Activated gamma-delta T cell treated with anti-CD3 and anti-CD28 coated beads, Interleukin-2, amount 50 U/mL, for 16 hours (primary cell): ENCODE measurements around the gene BORCS8.
"Not testable (repeated sequence)": the region's sequence is repeated elsewhere in the genome, so short reads cannot be mapped to it uniquely, and the experiment has no call there.

Experiments used
- DNase-seq: peaks from one replicate; pipeline ENCODE4 v3.0.0-alpha.2; 2020; ENCODE audit warnings: low read depth

BORCS8 gene

DNA sequence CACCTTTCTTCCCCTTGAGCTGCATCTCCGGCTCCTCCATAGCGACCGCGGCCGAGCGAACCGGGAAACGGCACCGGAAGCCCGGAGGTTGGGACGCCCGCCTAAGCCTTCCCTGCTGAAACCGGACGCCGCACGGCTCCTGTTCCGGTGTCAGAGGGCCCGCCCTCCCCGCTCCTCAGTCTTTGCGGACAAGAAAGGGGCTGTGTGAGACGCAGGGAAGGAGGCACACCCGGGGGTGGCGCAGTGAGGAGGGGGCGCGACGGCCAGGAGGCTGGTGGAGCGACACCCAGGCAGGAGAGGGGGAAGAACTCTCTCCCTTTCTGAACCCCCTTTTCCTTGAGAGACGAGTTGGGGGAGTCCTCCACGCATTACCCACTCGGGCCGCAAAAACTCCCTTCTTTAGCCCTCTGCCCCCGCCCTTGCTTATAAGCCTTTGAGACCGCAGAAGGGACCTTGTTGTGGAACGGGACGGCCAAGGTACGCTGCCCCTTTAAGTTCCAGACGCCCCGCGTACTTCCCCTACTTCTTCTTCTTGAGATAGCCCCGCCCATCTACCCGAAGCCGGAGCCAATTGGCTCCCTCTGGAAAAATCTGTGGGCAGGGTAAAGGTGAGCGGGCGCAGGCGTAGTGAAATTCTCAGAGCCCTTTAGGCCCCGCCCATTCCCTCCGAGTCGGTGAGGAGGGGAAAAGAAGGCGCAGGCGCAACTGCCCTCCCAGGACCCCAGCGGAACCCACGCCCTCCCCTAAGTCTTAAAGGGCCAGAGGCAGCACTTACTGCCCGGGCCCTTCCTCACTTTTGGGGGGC lies at the start of gene BORCS8, which contains the start of gene RFXANK:
Gene BORCS8, minus strand, starts transcription at position 75 of the 805 bp plus-strand sequence. Its CDS starts 35 bp downstream, at position 40.
Gene RFXANK, plus strand, starts transcription at position 181 of the 805 bp plus-strand sequence. CDS start 1,689 bp downstream, outside the sequence.
- DNase-seq = peak; percentile 98

DNA sequence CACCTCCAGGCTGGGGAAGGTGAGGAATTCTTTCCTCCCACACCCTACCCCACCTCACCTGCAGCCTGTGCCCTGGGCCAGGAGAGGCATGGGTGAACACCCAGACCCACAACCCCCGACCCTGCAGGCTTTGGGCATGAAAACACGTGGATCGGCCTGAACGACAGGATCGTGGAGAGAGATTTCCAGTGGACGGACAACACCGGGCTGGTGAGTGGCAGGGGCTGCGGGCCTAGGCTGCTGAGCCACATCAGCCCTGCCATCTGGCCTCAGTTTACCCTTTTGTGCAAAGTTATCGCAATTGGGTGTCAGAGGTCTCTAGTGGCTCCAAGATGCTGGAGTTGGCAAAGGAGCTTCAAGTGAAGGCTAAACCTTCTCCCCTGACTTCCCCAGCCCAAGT lies 48.5 kb upstream of the BORCS8 start:
- DNase-seq = no peak

DNA sequence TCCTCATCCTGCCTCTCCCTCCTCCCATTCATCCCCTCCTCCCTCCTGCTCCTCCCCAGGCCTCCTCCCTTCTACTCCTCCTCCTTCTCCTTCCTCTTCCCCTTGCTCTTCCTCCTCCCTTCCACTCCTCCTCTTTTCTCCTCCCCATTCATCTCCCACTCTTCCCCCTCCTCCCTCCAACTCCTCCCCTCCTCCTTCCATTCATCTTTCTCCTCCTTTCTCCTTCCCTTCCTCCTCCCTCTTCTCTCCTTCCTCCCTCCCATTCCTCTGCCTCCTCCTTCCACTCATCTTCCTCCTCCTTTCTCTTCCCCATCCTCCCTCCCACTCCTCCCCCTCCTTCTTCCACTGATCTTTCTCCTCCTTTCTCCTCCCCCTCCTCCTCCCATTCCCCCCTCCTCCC lies 47.7 kb upstream of the BORCS8 start:
- DNase-seq = no peak

DNA sequence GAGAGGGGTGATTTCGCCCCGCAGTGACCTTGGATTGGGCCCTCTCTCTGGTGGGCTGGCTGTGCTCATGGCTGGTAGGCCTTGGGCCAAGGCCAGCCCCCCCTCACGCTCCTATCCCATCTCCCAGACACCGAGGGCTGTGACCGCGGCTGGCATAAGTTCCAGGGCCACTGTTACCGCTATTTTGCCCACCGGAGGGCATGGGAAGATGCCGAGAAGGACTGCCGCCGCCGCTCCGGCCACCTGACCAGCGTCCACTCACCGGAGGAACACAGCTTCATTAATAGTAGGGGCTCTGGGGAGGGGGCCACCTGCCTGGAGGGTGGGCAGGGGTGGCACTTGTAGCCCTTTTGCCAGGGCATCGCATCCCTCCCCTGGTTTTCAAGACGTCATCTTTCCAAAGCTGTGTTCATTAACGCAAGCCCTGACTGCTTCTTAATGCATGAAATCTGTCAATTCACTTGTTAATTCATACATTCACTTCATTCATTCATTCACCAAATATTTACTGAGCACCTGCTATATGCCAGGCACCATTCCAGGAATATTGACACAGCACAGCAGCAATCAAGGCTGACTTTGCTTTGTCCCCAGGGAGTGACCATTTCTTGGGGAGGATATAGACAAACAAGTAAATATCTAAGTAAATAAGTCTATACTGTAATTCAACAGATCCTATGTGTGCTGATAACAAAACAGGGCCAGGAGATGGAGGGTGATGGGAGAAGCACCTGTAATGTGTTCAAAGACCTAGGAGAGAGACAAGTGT lies 46.4 kb upstream of the BORCS8 start:
- no peak for DNase-seq

DNA sequence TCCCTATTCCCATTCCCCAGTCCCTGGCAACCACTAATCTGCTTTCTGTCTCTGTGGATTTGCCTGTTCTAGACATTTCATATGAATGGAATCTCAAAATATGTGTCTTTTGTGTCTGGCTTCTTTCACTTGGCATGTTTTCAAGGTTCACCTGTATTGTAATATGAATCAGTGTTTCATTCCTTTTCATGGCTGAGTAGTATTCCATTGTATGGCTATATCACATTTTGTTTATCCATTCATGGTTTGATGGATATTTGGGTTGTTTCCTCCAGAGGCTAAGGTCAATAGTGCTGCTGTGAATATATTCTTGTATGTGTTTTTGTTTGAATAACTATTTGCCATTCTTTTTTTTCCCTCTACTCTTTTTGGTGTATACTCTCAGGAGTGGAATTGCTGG lies 44.2 kb upstream of the BORCS8 start:
- no peak for DNase-seq

DNA sequence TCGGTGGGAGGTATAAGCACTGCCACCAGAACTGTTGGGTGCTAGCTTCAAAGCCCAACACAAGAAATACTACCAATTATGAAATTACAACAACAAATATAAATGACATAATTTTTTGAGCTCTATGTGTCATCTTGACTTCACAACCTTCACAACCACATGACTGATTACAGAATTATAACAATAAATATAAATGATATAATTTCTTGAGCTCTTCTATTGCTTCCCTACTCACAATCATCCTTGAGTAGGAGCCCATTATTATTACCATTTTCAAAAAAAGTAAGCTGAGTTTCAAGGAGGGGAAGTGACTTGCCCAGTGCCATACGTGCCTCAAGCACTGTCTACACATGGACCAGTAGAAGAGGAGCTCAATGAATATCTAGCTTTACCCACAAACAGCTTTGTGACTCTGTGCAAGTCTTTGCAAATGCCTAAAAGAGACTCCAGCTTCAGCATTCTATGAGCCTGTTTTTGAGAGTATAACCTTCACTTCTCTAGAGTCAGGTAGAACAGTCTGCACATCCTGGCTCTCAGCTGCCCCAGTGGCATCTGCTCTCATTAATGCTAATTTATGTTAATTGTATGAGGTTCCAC lies 42.4 kb upstream of the BORCS8 start:
- no peak for DNase-seq

GRCh38 chr19:19232261-19232721 lies 40.3 kb upstream of the BORCS8 start:
- no peak for DNase-seq

- no peak for DNase-seq
Observed at GRCh38 chr19:19230999-19231398, 39.0 kb upstream of the BORCS8 start.

GRCh38 chr19:19229701-19230100 lies 37.7 kb upstream of the BORCS8 start:
- DNase-seq = no peak

DNA sequence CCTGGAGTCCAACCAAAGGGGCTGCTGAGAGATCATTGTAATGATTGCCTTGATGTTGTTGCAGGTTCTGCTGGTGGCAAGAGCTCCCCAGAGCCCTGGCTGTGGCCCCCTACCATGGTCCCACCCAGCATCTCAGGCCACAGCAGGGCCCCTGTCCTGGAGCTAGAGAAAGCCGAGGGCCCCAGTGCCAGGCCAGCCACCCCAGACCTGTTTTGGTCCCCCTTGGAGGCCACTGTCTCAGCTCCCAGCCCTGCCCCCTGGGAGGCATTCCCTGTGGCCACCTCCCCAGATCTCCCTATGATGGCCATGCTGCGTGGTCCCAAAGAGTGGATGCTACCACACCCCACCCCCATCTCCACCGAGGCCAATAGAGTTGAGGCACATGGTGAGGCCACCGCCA lies 35.3 kb upstream of the BORCS8 start:
- DNase-seq = no peak

- DNase-seq = no peak
Observed at GRCh38 chr19:19226663-19227062, 34.7 kb upstream of the BORCS8 start.

DNA sequence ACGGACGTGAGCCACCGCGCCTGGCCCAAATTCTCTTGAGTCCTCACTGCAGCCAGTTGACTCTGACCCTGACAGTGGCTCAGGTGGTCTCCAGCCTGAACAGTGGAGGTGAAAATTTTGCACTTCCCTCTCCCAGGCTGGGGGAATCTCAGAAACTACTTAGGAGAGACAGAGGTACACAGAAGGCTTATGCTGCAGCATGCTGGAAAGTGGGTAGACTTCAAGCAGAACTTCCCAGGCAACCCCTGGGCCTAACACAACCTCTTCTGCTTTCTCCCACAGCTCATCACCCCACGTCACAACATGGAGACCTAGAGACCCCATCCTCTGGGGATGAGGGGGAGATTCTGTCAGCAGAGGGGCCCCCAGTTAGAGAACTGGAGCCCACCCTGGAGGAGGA lies 34.3 kb upstream of the BORCS8 start:
- DNase-seq = no peak

DNA sequence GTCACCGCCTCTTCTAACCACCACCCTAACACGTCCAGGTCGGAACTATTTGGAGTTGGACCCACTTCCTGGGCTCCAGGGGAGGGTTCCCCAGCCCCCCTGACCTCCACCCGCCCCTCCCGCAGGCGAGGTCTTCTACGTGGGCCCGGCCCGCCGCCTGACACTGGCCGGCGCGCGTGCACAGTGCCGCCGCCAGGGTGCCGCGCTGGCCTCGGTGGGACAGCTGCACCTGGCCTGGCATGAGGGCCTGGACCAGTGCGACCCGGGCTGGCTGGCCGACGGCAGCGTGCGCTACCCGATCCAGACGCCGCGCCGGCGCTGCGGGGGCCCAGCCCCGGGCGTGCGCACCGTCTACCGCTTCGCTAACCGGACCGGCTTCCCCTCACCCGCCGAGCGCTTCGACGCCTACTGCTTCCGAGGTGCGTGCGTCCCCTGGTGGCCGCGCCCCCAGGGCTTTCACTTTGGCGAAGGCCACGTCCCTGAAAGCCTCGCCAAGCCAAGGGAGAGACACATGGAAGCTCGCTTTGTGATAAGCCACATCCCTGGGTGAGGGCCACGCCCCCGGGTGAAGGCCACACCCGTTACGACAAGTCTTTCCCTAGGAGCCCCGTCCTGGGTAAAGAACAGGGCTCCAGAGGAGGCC lies 33.0 kb upstream of the BORCS8 start:
- peak; percentile 66 for DNase-seq

GRCh38 chr19:19224150-19224851 lies 32.3 kb upstream of the BORCS8 start:
- no peak for DNase-seq

- DNase-seq = no peak
Observed at GRCh38 chr19:19223636-19224035, 31.7 kb upstream of the BORCS8 start.

DNA sequence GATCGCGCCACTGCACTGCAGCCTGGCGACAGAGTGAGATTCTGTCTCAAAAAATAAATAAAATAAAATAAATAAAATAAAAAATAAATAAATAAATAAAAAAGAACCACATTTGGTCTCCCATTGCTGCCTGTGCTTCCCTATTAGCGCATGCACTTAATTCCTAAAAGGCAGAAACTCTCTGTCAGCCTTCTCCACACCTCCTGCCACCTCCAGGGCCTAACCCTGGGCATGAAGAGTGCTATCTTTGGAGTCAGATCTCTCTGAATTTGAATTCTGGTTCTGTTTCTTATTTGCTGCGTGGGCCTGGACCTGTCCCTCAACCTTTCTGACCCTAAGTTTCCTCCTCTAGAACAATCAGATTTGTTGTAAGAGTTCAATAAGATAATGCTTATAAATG lies 31.1 kb upstream of the BORCS8 start:
- DNase-seq = no peak

DNA sequence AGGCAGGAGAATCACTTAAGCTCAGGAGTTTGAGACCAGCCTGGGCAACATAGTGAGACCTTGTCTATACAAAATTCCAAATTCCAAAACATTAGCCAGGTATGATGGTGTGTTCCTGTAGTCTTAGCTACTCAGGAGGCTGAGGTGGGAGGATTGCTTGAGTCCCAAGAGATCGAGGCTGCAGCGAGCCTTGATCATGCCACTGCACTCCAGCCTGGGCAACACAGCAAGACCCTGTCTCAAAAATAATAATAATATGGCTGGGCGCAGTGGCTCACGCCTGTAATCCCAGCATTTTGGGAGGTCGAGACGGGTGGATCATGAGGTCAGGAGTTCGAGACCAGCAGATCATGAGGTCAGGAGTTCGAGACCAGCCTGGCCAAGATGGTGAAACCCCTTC lies 29.0 kb upstream of the BORCS8 start:
- not testable (repeated sequence) for DNase-seq

GRCh38 chr19:19218911-19219310 lies 27.0 kb upstream of the BORCS8 start:
- no peak for DNase-seq

DNA sequence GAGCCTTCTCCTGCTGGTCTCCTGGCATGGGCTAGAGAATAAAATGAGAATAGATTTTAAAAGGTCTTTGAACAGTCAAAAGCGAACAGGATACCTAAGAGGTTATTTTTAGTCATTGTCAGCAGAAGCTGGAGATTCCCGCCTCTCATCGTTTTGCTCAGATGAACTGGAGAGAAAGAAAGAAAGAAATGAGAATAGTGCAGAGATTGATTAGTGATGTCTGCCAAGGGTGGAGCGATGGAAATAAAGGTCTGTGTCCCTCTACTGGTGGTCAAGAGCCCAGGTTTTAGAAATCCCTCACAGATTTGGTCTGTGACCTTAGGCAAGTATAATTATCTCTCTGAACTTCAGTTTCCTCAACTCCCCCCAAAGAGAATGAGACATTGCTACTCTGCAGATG lies 25.1 kb upstream of the BORCS8 start:
- DNase-seq = no peak

DNA sequence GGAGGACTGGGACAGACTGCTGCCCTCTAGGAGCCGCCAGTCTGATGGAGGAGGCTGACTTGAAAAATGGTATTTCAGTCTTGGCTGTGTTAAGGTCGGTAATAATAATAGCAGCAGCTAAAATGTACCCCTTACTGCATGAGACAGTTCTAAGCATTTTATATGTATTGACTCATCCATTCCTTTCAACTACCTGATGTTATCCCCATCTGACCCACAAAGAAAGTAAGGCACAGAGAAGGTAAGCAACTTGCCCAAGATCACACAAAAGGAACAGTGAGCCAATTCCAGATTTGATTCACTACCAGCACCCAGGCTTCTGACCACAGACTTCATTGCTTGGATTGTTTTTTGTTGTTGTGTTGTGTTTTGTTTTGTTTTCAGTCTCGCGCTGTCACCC lies 23.8 kb upstream of the BORCS8 start:
- DNase-seq = no peak

DNA sequence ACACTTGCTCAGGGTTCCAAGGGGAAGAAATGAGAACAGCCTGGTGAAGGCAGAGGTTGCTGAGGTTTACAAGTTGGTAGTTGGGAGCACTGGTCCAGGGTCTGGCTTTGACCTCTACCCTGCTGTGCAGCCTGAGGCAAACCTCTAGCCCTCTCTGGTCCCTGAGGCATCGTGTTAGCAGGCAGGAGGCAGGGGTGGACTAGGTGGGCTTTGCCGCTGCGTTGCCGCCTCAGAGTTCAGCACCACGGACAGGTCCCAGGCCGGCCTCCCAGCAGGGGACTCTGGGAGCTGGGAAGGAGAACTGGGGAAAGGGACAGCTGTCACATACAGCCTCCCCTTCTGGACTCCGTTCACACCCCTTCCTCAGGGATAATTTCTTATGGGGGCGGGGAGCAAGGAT lies 22.9 kb upstream of the BORCS8 start:
- DNase-seq = no peak

- no peak for DNase-seq
Observed at GRCh38 chr19:19214159-19214490, 22.2 kb upstream of the BORCS8 start.
